SK-N-SH (cell line): Measurements from ENCODE around the gene MCCC1. TPM values are rescaled to one million over a fixed set of nuclear protein-coding genes. Genes with fewer than 3 reads are reported as not detected.

Source experiments
- CTCF ChIA-PET: fragments of 300-600, 350-600 bp; formaldehyde crosslinking; extraction: SDS; loops from one replicate; lab custom pipeline; 2021; lab: Yijun Ruan, JAX
- POLR2A ChIA-PET: fragments of 350-600 bp; sonication (Branson Sonifier 250); formaldehyde crosslinking; extraction: SDS; loops from one replicate; lab custom pipeline; 2020; ENCODE audit warnings: antibody characterized with exemption, inconsistent platforms; lab: Yijun Ruan, JAX
- DNase-seq: peaks from one replicate; pipeline ENCODE4 v3.0.0; 2012
- H2AFZ ChIP-seq: fragments of 200-600 bp; sonication (generic); 2 replicates; pipeline ENCODE4 v1.8.1; 2016; ENCODE audit warnings: antibody characterized with exemption, mild to moderate bottlenecking, low read depth
- H3F3A ChIP-seq: fragments of 200-600 bp; sonication (generic); replicated peaks from 2 replicates; pipeline ENCODE3; 2016; ENCODE audit warnings: antibody characterized with exemption, mild to moderate bottlenecking; ENCODE audit not compliant: insufficient read depth
- H3K27ac ChIP-seq, 2 experiments: fragments of 200-500 bp in 1 of 2; fragments of 200-600 bp in 1 of 2; sonication (Bioruptor generic) in 1 of 2; sonication (generic), shearing (Covaris generic) in 1 of 2; 2 replicates each; pipeline versions ENCODE4 v1.5.1 to v1.6.1; 2014 to 2016; ENCODE audit warnings: low read depth in 2 of 2, inconsistent platforms in 1 of 2, low read length in 1 of 2, mild to moderate bottlenecking in 1 of 2, mixed read lengths in 1 of 2
- H3K27me3 ChIP-seq: fragments of 200-600 bp; sonication (generic), shearing (Covaris generic); 2 replicates; pipeline ENCODE4 v1.6.1; 2016; ENCODE audit warnings: mixed run types; ENCODE audit not compliant: insufficient read depth
- H3K36me3 ChIP-seq, 2 experiments: fragments of 200-500 bp in 1 of 2; fragments of 200-600 bp in 1 of 2; sonication (Bioruptor generic) in 1 of 2; sonication (generic) in 1 of 2; replicated peaks in 1 of 2; 2 replicates each; pipeline versions ENCODE3 to v1.5.1; 2014 to 2016; ENCODE audit warnings: low read length in 1 of 2, mild to moderate bottlenecking in 1 of 2; ENCODE audit not compliant: insufficient read depth in 2 of 2, control insufficient read depth in 1 of 2
- H3K4me1 ChIP-seq, 2 experiments: fragments of 200-500 bp in 1 of 2; fragments of 200-600 bp in 1 of 2; sonication (Bioruptor generic) in 1 of 2; sonication (generic), shearing (Covaris generic) in 1 of 2; 2 replicates each; pipeline versions ENCODE4 v1.5.1 to v1.6.1; 2014 to 2016; ENCODE audit warnings: low read depth in 1 of 2, low read length in 1 of 2, mixed run types in 1 of 2; ENCODE audit not compliant: insufficient read depth in 2 of 2, control insufficient read depth in 1 of 2
- H3K4me2 ChIP-seq: fragments of 200-600 bp; sonication (generic), shearing (Covaris generic); 2 replicates; pipeline ENCODE4 v1.6.1; 2017; ENCODE audit warnings: mixed run types
- H3K4me3 ChIP-seq, 2 experiments: fragments of 200-500 bp in 1 of 2; fragments of 200-600 bp in 1 of 2; sonication (Bioruptor generic) in 1 of 2; sonication (generic), shearing (Covaris generic) in 1 of 2; 2 replicates each; pipeline versions ENCODE4 v1.5.1 to v1.8.1; 2014 to 2016; ENCODE audit warnings: low read depth in 2 of 2, inconsistent platforms in 1 of 2, low read length in 1 of 2, mild to moderate bottlenecking in 1 of 2, mixed read lengths in 1 of 2, moderate library complexity in 1 of 2
- H3K79me2 ChIP-seq: fragments of 200-600 bp; sonication (generic); 2 replicates; pipeline ENCODE4 v1.8.1; 2017; ENCODE audit warnings: mild to moderate bottlenecking; ENCODE audit not compliant: insufficient read depth
- H3K9ac ChIP-seq: fragments of 200-600 bp; sonication (generic); 2 replicates; pipeline ENCODE4 v1.6.1; 2017; ENCODE audit warnings: mixed run types
- H3K9me2 ChIP-seq: fragments of 200-600 bp; sonication (generic); 2 replicates; pipeline ENCODE4 v1.6.1; 2017; ENCODE audit warnings: mixed run types
- H3K9me3 ChIP-seq: fragments of 200-600 bp; sonication (generic); 2 replicates; pipeline ENCODE4 v1.6.1; 2017; ENCODE audit warnings: mixed run types, mild to moderate bottlenecking, moderate library complexity
- H4K20me1 ChIP-seq: fragments of 200-600 bp; sonication (generic); 2 replicates; pipeline ENCODE4 v1.6.1; 2017; ENCODE audit warnings: mild to moderate bottlenecking, mixed run types; ENCODE audit not compliant: insufficient read depth
- CHD2 ChIP-seq: fragments of 150-350 bp; IDR thresholded peaks from 2 replicates; pipeline ENCODE4 v1.6.1; 2018; ENCODE audit warnings: low read length; ENCODE audit not compliant: partially characterized antibody
- ELF1 ChIP-seq: IDR thresholded peaks from 2 replicates; pipeline ENCODE4 v1.4.0; 2012
- EP300 ChIP-seq, 2 experiments: IDR thresholded peaks; 2 replicates each; pipeline versions ENCODE4 v1.4.0 to v1.6.1; 2012; ENCODE audit warnings: borderline replicate concordance in 1 of 2, low read depth in 1 of 2, low read length in 1 of 2
- FOXM1 ChIP-seq: IDR thresholded peaks from 2 replicates; pipeline ENCODE4 v1.4.0; 2012; ENCODE audit warnings: low read depth, mild to moderate bottlenecking
- GABPA ChIP-seq: IDR thresholded peaks from 2 replicates; pipeline ENCODE4 v1.4.0; 2012; ENCODE audit warnings: low read depth, mild to moderate bottlenecking
- JUND ChIP-seq: IDR thresholded peaks from 2 replicates; pipeline ENCODE4 v1.4.0; 2012
- MXI1 ChIP-seq: IDR thresholded peaks from 2 replicates; pipeline ENCODE4 v1.6.1; 2012; ENCODE audit warnings: mild to moderate bottlenecking, low read depth, low read length, improper control_type of control experiment
- NFIC ChIP-seq: IDR thresholded peaks from 2 replicates; pipeline ENCODE4 v1.4.0; 2012; ENCODE audit warnings: borderline replicate concordance
- NRF1 ChIP-seq: IDR thresholded peaks from 2 replicates; pipeline ENCODE4 v1.6.1; 2012; ENCODE audit warnings: low read depth, mild to moderate bottlenecking, low read length
- RFX5 ChIP-seq: IDR thresholded peaks from 2 replicates; pipeline ENCODE4 v1.6.1; 2012; ENCODE audit warnings: mild to moderate bottlenecking, improper control_type of control experiment, low read length
- RXRA ChIP-seq: IDR thresholded peaks from 2 replicates; pipeline ENCODE4 v1.4.0; 2012; ENCODE audit warnings: low read depth, mild to moderate bottlenecking, borderline replicate concordance
- SIN3A ChIP-seq: IDR thresholded peaks from 2 replicates; pipeline ENCODE4 v1.6.1; 2012; ENCODE audit warnings: low read depth, mild to moderate bottlenecking, low read length, moderate library complexity, borderline replicate concordance
- SMC3 ChIP-seq: IDR thresholded peaks from 2 replicates; pipeline ENCODE4 v1.6.1; 2012; ENCODE audit warnings: low read depth, low read length, improper control_type of control experiment
- TAF1 ChIP-seq: IDR thresholded peaks from 2 replicates; pipeline ENCODE4 v1.6.1; 2012; ENCODE audit warnings: low read depth, mild to moderate bottlenecking, low read length, moderate library complexity, borderline replicate concordance
- YY1 ChIP-seq: IDR thresholded peaks from 2 replicates; pipeline ENCODE4 v1.4.0; 2012; ENCODE audit warnings: low read depth, mild to moderate bottlenecking
- WGBS: methylation state at CpG from one replicate; pipeline ENCODE4 v1.1.6; 2017; ENCODE audit warnings: low lambda C conversion rate; 5-methylcytosine and 5-hydroxymethylcytosine counted together
- polyA plus RNA-seq, 3 experiments: library from polyadenylated mRNA; depleted of rRNA; stranded (reverse); fragments of >200 nt; gene quantifications; 2 replicates each; pipeline ENCODE4 v1.2.3, GENCODE V29; 2012
- TF ChIP-seq, protein P1 (sequence below): IDR thresholded peaks from 2 replicates; pipeline ENCODE4 v1.4.0; 2012; ENCODE audit warnings: low read depth, borderline replicate concordance
- TF ChIP-seq, protein P2 (sequence below): fragments of 200-600 bp; sonication (generic); IDR thresholded peaks from 2 replicates; pipeline ENCODE4 v1.6.1; 2017; ENCODE audit warnings: antibody characterized with exemption, mild to moderate bottlenecking, moderate library complexity

MCCC1 gene
- polyA plus RNA-seq, 1 of the 3 experiments (the other 2 are of a cell fraction), result 15.4 TPM

DNA sequence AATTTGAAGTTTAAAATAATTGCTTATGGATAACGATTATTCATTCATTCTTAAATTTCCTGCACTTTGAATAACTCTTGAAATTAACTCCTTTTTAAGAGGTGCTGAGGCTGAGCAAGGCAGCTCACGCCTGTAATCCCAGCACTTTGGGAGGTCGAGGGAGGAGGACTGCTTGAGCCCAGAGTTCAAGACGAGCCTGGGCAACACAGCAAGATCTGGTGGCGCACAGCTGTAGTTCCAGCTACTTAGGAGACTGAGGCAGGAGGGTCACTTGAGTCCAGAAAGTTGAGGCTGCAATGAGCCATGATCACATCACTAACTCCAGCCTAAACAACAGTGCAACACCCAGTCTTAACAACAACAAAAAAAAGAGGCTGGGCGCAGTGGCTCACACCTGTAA is 126.9 kb downstream of the MCCC1 start:
- H3K27me3 ChIP-seq, result no peaks in the 10 kb centered on the region
- no peak overlapping the region for H3K9ac ChIP-seq
- H3K36me3 ChIP-seq, result peaks cover 0 to 5% of the 10 kb centered on the region in 2 experiments
- no peak for DNase-seq
- CTCF ChIA-PET, result no interaction called here
- no peak overlapping the region for H3K4me2 ChIP-seq
- no peaks in the 10 kb centered on the region for H3K9me3 ChIP-seq
- H3K27ac ChIP-seq, result no peak overlapping the region
- peaks cover 99% of the 10 kb centered on the region for H3K79me2 ChIP-seq
- POLR2A ChIA-PET, result interaction anchor here (1.0 kb wide), 1 partner anchor 9 kb away, joined by 3 read pairs; no protein-coding TSS in a partner anchor
- H3F3A ChIP-seq, result peaks cover 12% of the 10 kb centered on the region
- peaks cover 0 to 14% of the 10 kb centered on the region in 2 experiments; a peak in 1 of 4 replicates for H3K4me1 ChIP-seq
- TF ChIP-seq TAF1, result no peak
- TF ChIP-seq NFIC, result no peak
- no peak for TF ChIP-seq YY1
- H3K9me2 ChIP-seq, result no peaks in the 10 kb centered on the region
- H2AFZ ChIP-seq, result no peak overlapping the region
- WGBS, result 91% methylated on average over 6 of the region's 6 CpGs
- H3K4me3 ChIP-seq, result no peak overlapping the region
- peaks cover 45% of the 10 kb centered on the region for H4K20me1 ChIP-seq

DNA sequence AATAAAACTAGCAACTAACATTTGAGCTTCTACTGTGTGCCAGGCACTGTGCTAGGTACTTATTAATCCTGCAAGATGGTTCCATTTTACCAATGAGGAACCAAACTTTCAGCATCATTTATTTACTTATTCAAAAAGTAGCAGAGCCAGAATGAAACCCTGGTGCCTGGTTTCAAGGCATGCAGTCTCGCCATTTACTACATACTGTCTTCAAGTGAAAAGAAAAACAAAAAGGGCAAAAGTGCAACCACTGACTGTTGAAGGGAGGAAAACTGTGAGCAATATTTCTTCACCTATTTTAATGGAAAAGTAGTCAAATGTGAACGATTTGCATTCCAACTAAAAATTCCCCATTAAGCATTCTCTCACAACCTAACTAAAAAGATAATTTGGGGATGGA is 127.7 kb downstream of the MCCC1 start:
- Histone ChIP-seq H3K9ac (no peak overlapping the region), H3K79me2 (peaks cover 98% of the 10 kb centered on the region), H2AFZ (no peak overlapping the region), H3K27me3 (no peaks in the 10 kb centered on the region), H3K4me3 (no peak overlapping the region), H3K4me1 (peaks cover 0 to 14% of the 10 kb centered on the region in 2 experiments; a peak in 1 of 4 replicates), H3K9me3 (no peaks in the 10 kb centered on the region), H3K4me2 (no peak overlapping the region), H3F3A (peaks cover 9% of the 10 kb centered on the region), H3K36me3 (peaks cover 0 to 5% of the 10 kb centered on the region in 2 experiments), H3K9me2 (no peaks in the 10 kb centered on the region), H4K20me1 (peaks cover 43% of the 10 kb centered on the region), H3K27ac (no peak overlapping the region)
- WGBS, result 74% methylated on average over 2 of the region's 2 CpGs
- TF ChIP-seq NRF1 (no peak), FOXM1 (no peak), MXI1 (no peak), JUND (no peak), NFIC (no peak), EP300 (IDR thresholded peaks at IDR 0.05; ENCODE audit: borderline replicate concordance in 1 of 2, low read depth in 1 of 2, low read length in 1 of 2) (no peak), CHD2 (no peak), GABPA (no peak), RXRA (no peak), TAF1 (no peak), ELF1 (no peak), SMC3 (no peak), SIN3A (no peak), RFX5 (no peak)
- TF ChIP-seq, protein P1, sequence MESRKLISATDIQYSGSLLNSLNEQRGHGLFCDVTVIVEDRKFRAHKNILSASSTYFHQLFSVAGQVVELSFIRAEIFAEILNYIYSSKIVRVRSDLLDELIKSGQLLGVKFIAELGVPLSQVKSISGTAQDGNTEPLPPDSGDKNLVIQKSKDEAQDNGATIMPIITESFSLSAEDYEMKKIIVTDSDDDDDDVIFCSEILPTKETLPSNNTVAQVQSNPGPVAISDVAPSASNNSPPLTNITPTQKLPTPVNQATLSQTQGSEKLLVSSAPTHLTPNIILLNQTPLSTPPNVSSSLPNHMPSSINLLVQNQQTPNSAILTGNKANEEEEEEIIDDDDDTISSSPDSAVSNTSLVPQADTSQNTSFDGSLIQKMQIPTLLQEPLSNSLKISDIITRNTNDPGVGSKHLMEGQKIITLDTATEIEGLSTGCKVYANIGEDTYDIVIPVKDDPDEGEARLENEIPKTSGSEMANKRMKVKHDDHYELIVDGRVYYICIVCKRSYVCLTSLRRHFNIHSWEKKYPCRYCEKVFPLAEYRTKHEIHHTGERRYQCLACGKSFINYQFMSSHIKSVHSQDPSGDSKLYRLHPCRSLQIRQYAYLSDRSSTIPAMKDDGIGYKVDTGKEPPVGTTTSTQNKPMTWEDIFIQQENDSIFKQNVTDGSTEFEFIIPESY, result no peak
- TF ChIP-seq, protein P2, sequence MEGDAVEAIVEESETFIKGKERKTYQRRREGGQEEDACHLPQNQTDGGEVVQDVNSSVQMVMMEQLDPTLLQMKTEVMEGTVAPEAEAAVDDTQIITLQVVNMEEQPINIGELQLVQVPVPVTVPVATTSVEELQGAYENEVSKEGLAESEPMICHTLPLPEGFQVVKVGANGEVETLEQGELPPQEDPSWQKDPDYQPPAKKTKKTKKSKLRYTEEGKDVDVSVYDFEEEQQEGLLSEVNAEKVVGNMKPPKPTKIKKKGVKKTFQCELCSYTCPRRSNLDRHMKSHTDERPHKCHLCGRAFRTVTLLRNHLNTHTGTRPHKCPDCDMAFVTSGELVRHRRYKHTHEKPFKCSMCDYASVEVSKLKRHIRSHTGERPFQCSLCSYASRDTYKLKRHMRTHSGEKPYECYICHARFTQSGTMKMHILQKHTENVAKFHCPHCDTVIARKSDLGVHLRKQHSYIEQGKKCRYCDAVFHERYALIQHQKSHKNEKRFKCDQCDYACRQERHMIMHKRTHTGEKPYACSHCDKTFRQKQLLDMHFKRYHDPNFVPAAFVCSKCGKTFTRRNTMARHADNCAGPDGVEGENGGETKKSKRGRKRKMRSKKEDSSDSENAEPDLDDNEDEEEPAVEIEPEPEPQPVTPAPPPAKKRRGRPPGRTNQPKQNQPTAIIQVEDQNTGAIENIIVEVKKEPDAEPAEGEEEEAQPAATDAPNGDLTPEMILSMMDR, result no peak
- DNase-seq, result no peak
- ChIA-PET POLR2A (no interaction called here), CTCF (interaction anchor here (0.5 kb wide), 1 partner anchor 62 kb away, joined by 3 read pairs; no protein-coding TSS in a partner anchor)
